IMR-90 (cell line): ENCODE results near the gene NPIPA3. TPM values are rescaled to one million over a fixed set of nuclear protein-coding genes. Genes with fewer than 3 reads are reported as not detected.
"Not testable (repeated sequence)": the region's sequence is repeated elsewhere in the genome, so short reads cannot be mapped to it uniquely, and the experiment has no call there.

Experiments
- ATAC-seq: fragments of 200-7000 bp; cut with Tn5 transposase; 2 replicates; pipeline ENCODE4 v1.9.1; 2020; ENCODE audit warnings: low read depth, mild to moderate bottlenecking, moderate library complexity
- BruUV-seq: library from RNA; stranded (reverse); fragments of 400-500 nt; replicated peaks from 2 replicates; lab custom pipeline; 2021; lab: Mats Ljungman, UMichigan
- CTCF ChIA-PET: fragments of 300-600 bp; formaldehyde crosslinking; extraction: SDS; loops from one replicate; lab custom pipeline; 2021; ENCODE audit warnings: antibody characterized with exemption; lab: Yijun Ruan, JAX
- POLR2A ChIA-PET: fragments of 300-600 bp; sonication (Branson Sonifier 250); formaldehyde crosslinking; loops from one replicate; lab custom pipeline; 2022; ENCODE audit warnings: antibody characterized with exemption; ENCODE audit not compliant: unreplicated experiment; lab: Charles Lee
- DNase-seq: peaks from one replicate; pipeline ENCODE4 v3.0.0; 2013
- H2AFZ ChIP-seq: replicated peaks from 2 replicates; pipeline ENCODE3; 2013; ENCODE audit warnings: low read length, mild to moderate bottlenecking; ENCODE audit not compliant: poor library complexity
- H2AK5ac ChIP-seq: 2 replicates; pipeline ENCODE4 v1.6.1; 2013; ENCODE audit warnings: low read depth, low read length, inconsistent platforms
- H2AK9ac ChIP-seq: replicated peaks from 2 replicates; pipeline ENCODE3; 2013; ENCODE audit warnings: mild to moderate bottlenecking, low read depth, low read length, moderate library complexity; ENCODE audit not compliant: poor library complexity
- H2BK120ac ChIP-seq: 2 replicates; pipeline ENCODE4 v1.6.1; 2013; ENCODE audit warnings: low read depth, low read length, inconsistent platforms
- H2BK15ac ChIP-seq: 3 replicates; pipeline ENCODE4 v1.6.1; 2013; ENCODE audit warnings: low read depth, low read length, inconsistent platforms
- H2BK20ac ChIP-seq: 2 replicates; pipeline ENCODE4 v1.6.1; 2013; ENCODE audit warnings: low read depth, mild to moderate bottlenecking, inconsistent platforms, low read length, moderate library complexity
- H2BK5ac ChIP-seq: 2 replicates; pipeline ENCODE4 v1.6.1; 2013; ENCODE audit warnings: mild to moderate bottlenecking, low read depth, low read length, inconsistent platforms; ENCODE audit not compliant: poor library complexity, severe bottlenecking
- H3K14ac ChIP-seq: replicated peaks from 2 replicates; pipeline ENCODE4 v1.6.1; 2013; ENCODE audit warnings: low read depth, low read length, inconsistent platforms
- H3K18ac ChIP-seq: 2 replicates; pipeline ENCODE4 v1.6.1; 2013; ENCODE audit warnings: low read depth, low read length, control low read depth
- H3K23ac ChIP-seq: 2 replicates; pipeline ENCODE4 v1.6.1; 2013; ENCODE audit warnings: low read depth, low read length, inconsistent platforms
- H3K27ac ChIP-seq: 2 replicates; pipeline ENCODE4 v1.5.1; 2013; ENCODE audit warnings: mild to moderate bottlenecking, control low read depth, low read length; ENCODE audit not compliant: insufficient read depth
- H3K27me3 ChIP-seq: 2 replicates; pipeline ENCODE4 v1.6.1; 2013; ENCODE audit warnings: low read length; ENCODE audit not compliant: control insufficient read depth, insufficient read depth
- H3K36me3 ChIP-seq: 2 replicates; pipeline ENCODE4 v1.6.1; 2013; ENCODE audit warnings: low read length, mixed read lengths; ENCODE audit not compliant: control insufficient read depth, insufficient read depth
- H3K4ac ChIP-seq: 2 replicates; pipeline ENCODE4 v1.6.1; 2013; ENCODE audit warnings: low read depth, low read length, inconsistent platforms
- H3K4me1 ChIP-seq: 2 replicates; pipeline ENCODE4 v1.6.1; 2013; ENCODE audit warnings: low read length, mixed read lengths; ENCODE audit not compliant: control insufficient read depth, insufficient read depth
- H3K4me2 ChIP-seq: 2 replicates; pipeline ENCODE4 v1.6.1; 2013; ENCODE audit warnings: low read depth, mild to moderate bottlenecking, control low read depth, low read length, moderate library complexity
- H3K4me3 ChIP-seq: 2 replicates; pipeline ENCODE4 v1.5.1; 2013; ENCODE audit warnings: low read depth, mild to moderate bottlenecking, control low read depth, low read length, moderate library complexity; ENCODE audit not compliant: insufficient read depth
- H3K56ac ChIP-seq: 2 replicates; pipeline ENCODE4 v1.6.1; 2013; ENCODE audit warnings: low read length, inconsistent platforms; ENCODE audit not compliant: insufficient read depth; ENCODE audit errors: extremely low read depth
- H3K79me1 ChIP-seq, 2 experiments: 2 replicates each; pipeline ENCODE4 v1.6.1; 2013; ENCODE audit warnings: low read length in 2 of 2, inconsistent platforms in 1 of 2, low read depth in 1 of 2
- H3K9ac ChIP-seq: 2 replicates; pipeline ENCODE4 v1.6.1; 2013; ENCODE audit warnings: low read depth, low read length, control low read depth
- H3K9me1 ChIP-seq: 2 replicates; pipeline ENCODE4 v1.6.1; 2013; ENCODE audit warnings: low read length, inconsistent platforms; ENCODE audit not compliant: insufficient read depth
- H3K9me3 ChIP-seq: 2 replicates; pipeline ENCODE4 v1.6.1; 2013; ENCODE audit warnings: low read length; ENCODE audit not compliant: control insufficient read depth, insufficient read depth
- H4K20me1 ChIP-seq: 2 replicates; pipeline ENCODE4 v1.6.1; 2013; ENCODE audit warnings: low read length, inconsistent platforms; ENCODE audit not compliant: insufficient read depth
- H4K5ac ChIP-seq: 2 replicates; pipeline ENCODE4 v1.6.1; 2013; ENCODE audit warnings: mild to moderate bottlenecking, low read depth, low read length, control low read depth
- H4K8ac ChIP-seq, 2 experiments: 2 replicates each; pipeline ENCODE4 v1.6.1; 2013; ENCODE audit warnings: low read depth in 2 of 2, low read length in 2 of 2, control low read depth in 1 of 2, inconsistent platforms in 1 of 2
- H4K91ac ChIP-seq: 2 replicates; pipeline ENCODE4 v1.6.1; 2013; ENCODE audit warnings: low read depth, low read length, inconsistent platforms; ENCODE audit not compliant: insufficient read depth
- WGBS, 2 experiments: methylation state at CpG; one replicate each; pipeline versions ENCODE4 v1.1.5 to v1.1.7; 2013; ENCODE audit warnings: missing lambda C conversion rate in 2 of 2; ENCODE audit not compliant: insufficient read length in 1 of 2; ENCODE audit errors: extremely low coverage in 2 of 2; 5-methylcytosine and 5-hydroxymethylcytosine counted together
- dilution Hi-C: fragments of 300-500 bp; cut with HindIII; formaldehyde crosslinking; loops from one replicate; pipeline ENCODE4 v1.14.3; 2018; ENCODE audit warnings: low sequenced_read_pairs; ENCODE audit not compliant: unreplicated experiment
- in situ Hi-C: fragments of 300-500 bp; cut with MboI; formaldehyde crosslinking; loops from 3 replicates; pipeline ENCODE4 v1.14.3; 2019; ENCODE audit warnings: low sequenced_read_pairs, inconsistent platforms, mixed read lengths
- intact Hi-C: fragments of 100-400 bp; cut with micrococcal nuclease; formaldehyde crosslinking; loops from 2 replicates; pipeline ENCODE4 v1.10.0; 2022
- polyA plus RNA-seq, 3 experiments: library from polyadenylated mRNA; depleted of rRNA; stranded (reverse); fragments of >200 nt; gene quantifications; 2 replicates each; pipeline ENCODE4 v1.2.3, GENCODE V29; 2012; ENCODE audit warnings: low replicate concordance in 1 of 3
- total RNA-seq: library from RNA; depleted of rRNA; stranded (reverse); fragments of >200 nt; gene quantifications from 2 replicates; pipeline ENCODE4 v1.2.3, GENCODE V29; 2012

Gene NPIPA3
- total and polyA plus RNA-seq, 2 of the 4 experiments (the other 2 are of a cell fraction) = not detected

DNA sequence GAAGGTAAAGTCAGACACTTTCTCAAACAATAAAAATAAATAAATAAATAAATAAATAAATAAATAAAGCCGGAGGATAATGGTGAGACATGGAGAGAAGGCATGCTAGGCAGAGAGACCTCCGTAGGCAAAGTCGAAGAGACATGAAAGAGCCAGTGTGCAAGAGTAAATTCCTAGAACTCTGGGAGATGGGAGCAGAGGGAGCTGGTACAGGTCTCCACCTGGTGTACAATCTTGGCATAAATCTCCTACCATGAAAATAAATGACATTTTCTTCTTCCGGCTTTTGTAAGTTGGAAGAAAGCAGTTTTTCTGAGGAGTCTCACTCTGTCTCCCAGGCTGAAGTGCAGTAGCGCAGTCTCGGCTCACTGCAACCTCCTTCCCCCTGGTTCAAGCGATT lies 1.4 kb upstream of the NPIPA3 start:
- CTCF ChIA-PET, H4K8ac ChIP-seq, H2AK5ac ChIP-seq, H2AK9ac ChIP-seq, H4K20me1 ChIP-seq, H3K18ac ChIP-seq, POLR2A ChIA-PET, H4K5ac ChIP-seq, H3K9ac ChIP-seq, H3K36me3 ChIP-seq, in situ Hi-C loops, H2BK120ac ChIP-seq, H3K56ac ChIP-seq, H3K9me1 ChIP-seq, dilution Hi-C loops, H2BK15ac ChIP-seq, H2BK20ac ChIP-seq, H3K27ac ChIP-seq, H3K23ac ChIP-seq, DNase-seq, BruUV-seq, H3K27me3 ChIP-seq, H3K4me3 ChIP-seq, H3K14ac ChIP-seq, H4K91ac ChIP-seq, H3K4me1 ChIP-seq, H3K79me1 ChIP-seq, H3K4me2 ChIP-seq, H3K9me3 ChIP-seq, H2BK5ac ChIP-seq, H2AFZ ChIP-seq, H3K4ac ChIP-seq, ATAC-seq, intact Hi-C loops: not testable (repeated sequence)
- WGBS, 2 experiments = no CpG with 5 or more reads among the region's 7 CpGs

DNA sequence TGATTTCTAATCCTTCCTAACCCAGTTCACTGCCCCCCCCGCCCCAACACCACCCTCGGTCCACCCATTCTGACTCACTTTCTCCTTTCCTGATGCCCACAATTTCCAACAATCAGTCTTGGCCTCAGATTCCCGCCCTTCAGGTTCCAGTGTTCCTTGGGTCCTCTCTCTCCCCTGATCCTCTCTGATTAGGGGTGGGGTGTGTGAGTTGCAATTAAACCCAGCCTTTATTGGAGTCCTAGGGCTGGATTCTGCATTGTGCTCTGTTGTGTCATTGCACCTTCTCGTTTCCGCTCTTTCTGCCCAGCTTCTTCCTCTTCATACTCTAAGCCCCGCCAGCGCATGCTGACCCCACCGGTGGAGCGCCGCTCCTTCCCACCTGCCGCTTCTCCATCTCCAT lies 539 bp upstream of the NPIPA3 start:
- H2AFZ ChIP-seq, CTCF ChIA-PET, H2BK5ac ChIP-seq, H3K9ac ChIP-seq, H3K9me1 ChIP-seq, H3K23ac ChIP-seq, intact Hi-C loops, H4K5ac ChIP-seq, H4K20me1 ChIP-seq, H3K9me3 ChIP-seq, H3K79me1 ChIP-seq, H4K91ac ChIP-seq, H2AK9ac ChIP-seq, H3K14ac ChIP-seq, in situ Hi-C loops, H3K4me3 ChIP-seq, BruUV-seq, H2AK5ac ChIP-seq, H3K4ac ChIP-seq, ATAC-seq, H2BK15ac ChIP-seq, dilution Hi-C loops, H2BK120ac ChIP-seq, H3K36me3 ChIP-seq, H2BK20ac ChIP-seq, H3K18ac ChIP-seq, H4K8ac ChIP-seq, H3K27me3 ChIP-seq, H3K56ac ChIP-seq, POLR2A ChIA-PET, DNase-seq, H3K27ac ChIP-seq, H3K4me1 ChIP-seq, H3K4me2 ChIP-seq: not testable (repeated sequence)
- no CpG with 5 or more reads among the region's 11 CpGs for WGBS, 2 experiments
